Right lobe of liver (tissue), 6 donors: Measurements from ENCODE around the gene GTF3C1. TPM values are rescaled to one million over a fixed set of nuclear protein-coding genes. Genes with fewer than 3 reads are reported as not detected.
A peak's percentile ranks its signal among the peaks of the same experiment; 100 is the strongest.

Experiments used
- ATAC-seq, 4 donors: fragments of 200-7000 bp; cut with Tn5 transposase; one replicate each; pipeline ENCODE4 v1.9.1; 2020; ENCODE audit warnings: mild to moderate bottlenecking in 4 of 4, moderate library complexity in 4 of 4
- DNase-seq, 3 donors: peaks; one replicate each; pipeline ENCODE4 v3.0.0-alpha.2; 2020
- H3K27ac ChIP-seq, 3 donors: fragments of 200-600 bp; one replicate each; pipeline ENCODE4 v1.8.0; 2022
- H3K27me3 ChIP-seq, 2 donors: fragments of 200-600 bp; one replicate each; pipeline ENCODE4 v1.8.0; 2022
- H3K36me3 ChIP-seq, 4 donors: fragments of 200-600 bp; sonication (generic) in 1 of 4; one replicate each; pipeline versions ENCODE4 v1.5.1 to v1.8.0; 2017 to 2022; ENCODE audit warnings: control low read depth in 1 of 4
- H3K4me1 ChIP-seq, 4 donors: fragments of 200-600 bp; sonication (generic) in 1 of 4; one replicate each; pipeline versions ENCODE4 v1.5.1 to v1.8.0; 2017 to 2022; ENCODE audit warnings: control low read depth in 1 of 4
- H3K4me3 ChIP-seq, 3 donors: fragments of 200-600 bp; one replicate each; pipeline ENCODE4 v1.8.0; 2022
- H3K9me3 ChIP-seq, 4 donors: fragments of 200-600 bp; sonication (generic) in 1 of 4; one replicate each; pipeline versions ENCODE4 v1.5.1 to v1.8.0; 2017 to 2022; ENCODE audit warnings: control low read depth in 1 of 4
- CTCF ChIP-seq, 4 donors: fragments of 200-600 bp in 3 of 4; fragments of 450-650 bp in 1 of 4; IDR thresholded peaks; one replicate each; pipeline versions ENCODE4 v1.5.1 to v1.8.0; 2016 to 2022; ENCODE audit warnings: antibody characterized with exemption in 4 of 4, mild to moderate bottlenecking in 2 of 4
- POLR2A ChIP-seq: fragments of 450-650 bp; IDR thresholded peaks from one replicate; pipeline ENCODE4 v1.6.1; 2017; ENCODE audit warnings: antibody characterized with exemption, mild to moderate bottlenecking
- WGBS: methylation state at CpG from one replicate; pipeline ENCODE4 v1.1.6; 2018; ENCODE audit warnings: low coverage, low lambda C conversion rate; ENCODE audit not compliant: insufficient coverage; ENCODE audit errors: missing lambda C conversion rate; 5-methylcytosine and 5-hydroxymethylcytosine counted together
- intact Hi-C, 2 donors: fragments of 100-400 bp; cut with DNase I; formaldehyde crosslinking; loops; one replicate each; pipeline versions ENCODE4 v1.11.2 to v1.14.1; 2022
- total RNA-seq, 6 experiments: library from RNA; depleted of rRNA in 2 of 6; stranded (reverse); fragments of >200 nt in 2 of 6; fragmentation: NEBNext Ultra II Directional in 3 of 6; extraction: Animal tissue kit (Norgen Biotek cat#: 25700) in 3 of 6; gene quantifications; one replicate each; pipeline versions ENCODE4 v1.1.0 to v1.2.4, GENCODE V29; 2016 to 2023
- donor health status: DM: no; HTN: yes; CAD: no.
- donor health status: DM: no; HTN: no; CAD: no.
- donor health status: DM: no; HTN: no; CAD: no.
- donor health status: DM: no; HTN: yes; CAD: no.
- donor health status: DM: no; HTN: yes; CAD: no.

Gene GTF3C1
- total RNA-seq, 6 experiments from 2014 or later, result 25.3 to 53.3 (median 26.9) TPM

GRCh38 chr16:27526180-27526579, 23.5 kb downstream of the GTF3C1 start:
- no peak for ATAC-seq
- H3K36me3 ChIP-seq, result peaks cover 0 to 71% (median 19%) of the 10 kb centered on the region in 4 donors
- TF ChIP-seq POLR2A (no peak), CTCF (IDR thresholded peaks at IDR 0.05) (no peak)

DNA sequence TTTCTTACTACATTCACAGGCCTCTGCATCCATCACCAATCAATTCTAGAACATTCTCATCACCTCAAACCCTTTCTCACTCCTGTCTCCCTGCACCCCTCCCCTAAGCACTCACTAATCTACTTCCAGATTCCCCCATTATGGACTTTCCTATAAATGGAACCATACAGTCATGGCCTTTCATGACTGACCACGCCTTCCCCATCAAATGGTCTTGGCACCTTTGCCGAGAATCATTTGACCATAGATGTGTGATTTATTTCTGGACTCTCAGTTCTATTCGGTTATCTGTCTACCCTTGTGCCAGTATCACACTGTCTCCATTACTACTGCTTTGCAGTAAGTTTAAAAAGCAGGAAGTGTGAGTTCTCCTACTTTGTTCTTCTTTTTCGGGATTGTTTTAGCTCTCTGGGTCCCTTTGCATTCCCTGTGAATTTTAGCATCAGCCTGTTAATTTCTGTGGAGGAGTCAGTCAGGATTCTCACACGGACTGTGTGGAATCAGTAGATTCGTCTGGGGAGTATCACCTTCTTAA, 27.5 kb downstream of the GTF3C1 start:
- ATAC-seq (no peak), DNase-seq (no peak)
- H3K36me3 ChIP-seq, result peaks cover 0 to 32% (median 3%) of the 10 kb centered on the region in 4 donors
- intact Hi-C loops, result no loop called here
- no peak overlapping the region for H3K27ac ChIP-seq
- no peak overlapping the region for H3K4me3 ChIP-seq
- no peaks in the 10 kb centered on the region for H3K4me1 ChIP-seq
- 82% methylated on average over 6 of the region's 6 CpGs for WGBS
- no peaks in the 10 kb centered on the region for H3K9me3 ChIP-seq
- H3K27me3 ChIP-seq, result no peaks in the 10 kb centered on the region
- TF ChIP-seq POLR2A (no peak), CTCF (IDR thresholded peaks at IDR 0.05) (no peak)

More at GRCh38 chr16:27526180-27526579, 23.5 kb downstream of the GTF3C1 start:
- Histone ChIP-seq H3K27me3 (no peaks in the 10 kb centered on the region), H3K9me3 (no peaks in the 10 kb centered on the region), H3K4me1 (no peaks in the 10 kb centered on the region), H3K4me3 (no peak overlapping the region), H3K27ac (no peak overlapping the region)
- WGBS, result 100% methylated on average over 5 of the region's 6 CpGs
- intact Hi-C loops, result no loop called here
- no peak for DNase-seq

DNA sequence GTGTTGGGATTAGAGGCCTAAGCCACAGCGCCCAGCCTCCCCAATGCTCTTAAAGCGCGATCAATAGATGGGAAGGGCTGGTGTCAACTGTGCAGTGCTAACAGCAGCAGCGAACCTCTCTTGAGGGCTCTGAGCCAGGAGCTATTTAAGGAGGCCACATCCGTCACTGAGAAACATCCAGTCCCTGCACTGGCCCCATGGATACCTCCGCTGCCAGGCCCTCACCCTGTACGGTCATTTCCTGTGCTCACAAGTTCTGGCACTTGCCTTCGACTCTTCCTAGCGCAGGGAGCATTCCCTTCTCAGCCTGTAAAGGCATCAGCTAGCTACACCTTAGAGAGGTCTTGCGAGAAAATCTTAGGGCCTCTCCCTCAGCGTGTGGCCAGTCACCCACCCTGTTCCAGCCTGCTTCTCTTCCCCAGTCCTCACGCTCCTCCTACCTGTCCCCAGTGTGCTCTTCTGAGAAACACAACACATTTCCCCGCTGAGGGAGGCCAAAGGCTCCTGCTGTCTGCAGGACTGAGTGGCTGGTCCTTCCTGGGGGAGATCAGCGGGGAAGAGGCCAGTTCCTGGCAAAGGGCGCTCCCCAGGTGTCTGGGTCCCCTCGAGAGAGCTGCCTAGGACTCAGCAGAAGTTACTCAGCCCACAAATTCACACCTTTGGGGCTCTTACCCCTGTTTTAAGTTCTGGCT, 28.6 kb downstream of the GTF3C1 start:
- peak overlapping the region in 1 of 3 donors; percentile 2 for H3K27ac ChIP-seq
- H3K36me3 ChIP-seq, result peaks cover 0 to 21% (median 3%) of the 10 kb centered on the region in 4 donors

GRCh38 chr16:27518226-27518625, 31.5 kb downstream of the GTF3C1 start:
- Histone ChIP-seq H3K36me3 (no peaks in the 10 kb centered on the region), H3K27me3 (no peaks in the 10 kb centered on the region), H3K9me3 (no peaks in the 10 kb centered on the region), H3K4me1 (no peaks in the 10 kb centered on the region), H3K4me3 (no peak overlapping the region), H3K27ac (no peak overlapping the region)
- intact Hi-C loops, result no loop called here
- DNase-seq, result no peak
- WGBS, result 90% methylated on average over 2 of the region's 4 CpGs
- ATAC-seq, result no peak
- TF ChIP-seq POLR2A (no peak), CTCF (IDR thresholded peaks at IDR 0.05) (no peak)

More for the DNA sequence above, 28.6 kb downstream of the GTF3C1 start:
- H3K27me3 ChIP-seq, result no peaks in the 10 kb centered on the region
- H3K9me3 ChIP-seq, result no peaks in the 10 kb centered on the region
- TF ChIP-seq CTCF (IDR thresholded peaks at IDR 0.05) (no peak), POLR2A (no peak)
- intact Hi-C loops, result no loop called here
- no peaks in the 10 kb centered on the region for H3K4me1 ChIP-seq
- DNase-seq (peak in 2 of 3 donors; percentile 27 to 49), ATAC-seq (peak; percentile 69 to 81 (median 74))
- WGBS, result 80% methylated on average over 7 of the region's 16 CpGs
- no peak overlapping the region for H3K4me3 ChIP-seq
